ENCODE results near the gene PRKCSH. TPM values are rescaled to one million over a fixed set of nuclear protein-coding genes. Genes with fewer than 3 reads are reported as not detected.

PRKCSH gene
- total and polyA plus RNA-seq, 2 donors (not counting 1 experiment from before 2014, with no cell fraction given), result 259 to 402 TPM

DNA sequence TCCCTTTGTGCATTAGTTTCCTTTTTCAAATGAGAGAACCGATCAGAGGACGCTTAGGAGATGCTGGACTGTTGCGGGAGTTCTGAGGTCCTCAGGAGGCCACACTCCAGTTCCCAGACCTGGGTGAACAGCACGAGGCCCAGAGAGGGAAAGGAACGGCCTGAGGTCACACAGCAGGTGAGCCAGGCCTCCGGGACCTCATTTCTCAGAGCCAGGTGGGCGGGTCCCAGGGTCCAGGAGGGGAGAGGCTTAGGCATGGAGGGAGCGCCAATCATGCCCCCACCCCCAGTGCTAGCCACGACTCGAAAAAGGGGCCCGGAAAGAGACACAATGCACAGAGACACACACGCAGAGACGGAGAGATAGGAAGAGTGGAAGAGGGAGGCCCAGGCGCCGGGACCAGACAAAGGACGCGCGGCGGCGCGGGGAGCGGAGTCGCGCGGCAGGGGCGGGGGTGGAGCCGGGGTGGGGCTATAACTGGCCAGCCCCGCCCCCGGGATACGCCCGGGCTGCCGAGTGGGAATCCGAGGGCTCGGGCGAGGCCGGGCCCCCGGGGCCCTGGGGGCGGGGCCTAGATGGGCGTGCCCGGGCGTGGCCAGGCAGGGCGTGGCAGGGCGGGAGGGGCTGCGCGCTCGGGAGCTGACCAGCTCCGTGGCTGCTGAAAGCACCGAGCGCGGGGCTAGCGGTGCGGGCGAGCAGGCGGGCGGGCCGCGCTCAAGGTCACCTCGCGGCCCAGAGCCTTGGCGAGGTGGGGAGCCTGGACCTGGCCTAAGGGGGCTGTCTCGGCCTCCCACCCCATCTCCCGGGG, 43.9 kb downstream of the PRKCSH start:
- POLR2A ChIA-PET, result no interaction called here
- Histone ChIP-seq H4K20me1 (ENCODE audit: control insufficient read depth, insufficient read depth, low read length, poor library complexity, severe bottlenecking) (no peaks in the 10 kb centered on the region), H3K27me3 (replicated peaks in 1 of 4; ENCODE audit: control extremely low read depth in 1 of 4, control insufficient read depth in 3 of 4, insufficient read depth in 4 of 4, low read length in 3 of 4) (peaks cover 0 to 46% (median 25%) of the 10 kb centered on the region in 4 experiments), H3K9ac (ENCODE audit: low read length) (no peak overlapping the region), H3K79me2 (ENCODE audit: control insufficient read depth, insufficient read depth, low read length) (no peaks in the 10 kb centered on the region), H3K27ac (ENCODE audit: low read length in 2 of 2) (no peak overlapping the region), H2AFZ (ENCODE audit: insufficient read depth, low read depth, low read length, poor library complexity, severe bottlenecking) (no peak overlapping the region), H3K4me3 (ENCODE audit: control extremely low read depth in 1 of 5, extremely low read depth in 1 of 5, insufficient read depth in 1 of 5, low read depth in 2 of 5, low read length in 4 of 5) (no peak overlapping the region), H3K4me2 (replicated peaks; ENCODE audit: low read depth, low read length, poor library complexity, severe bottlenecking) (peak overlapping the region; percentile 89), H3K9me3 (ENCODE audit: control extremely low read depth in 1 of 3, control insufficient read depth in 2 of 3, insufficient read depth in 1 of 3, low read length in 2 of 3) (peaks cover 0 to 25% (median 0%) of the 10 kb centered on the region in 3 donors), H3K36me3 (replicated peaks in 1 of 2; ENCODE audit: control extremely low read depth in 1 of 2, control insufficient read depth in 1 of 2, extremely low read depth in 1 of 2, insufficient read depth in 2 of 2, low read length in 1 of 2) (peaks cover 0 to 2% of the 10 kb centered on the region in 2 experiments), H3K4me1 (ENCODE audit: control insufficient read depth in 2 of 2, insufficient read depth in 2 of 2, low read length in 2 of 2) (peaks cover 37 to 42% of the 10 kb centered on the region in 2 donors)
- Mint-ChIP-seq H3K9me3 (ENCODE audit: insufficient read depth) (no peaks in the 10 kb centered on the region), H3K4me1 (peaks cover 26% of the 10 kb centered on the region), H3K27ac (no peak overlapping the region), H3K27me3 (peaks cover 36% of the 10 kb centered on the region), H3K4me3 (peak overlapping the region; percentile 24)
- DNase-seq (no peak), ATAC-seq (ENCODE audit: low read depth) (no peak)
- TF ChIP-seq EZH2 (IDR thresholded peaks at IDR 0.05; ENCODE audit: borderline replicate concordance, insufficient read depth, low read depth, low read length, poor library complexity, severe bottlenecking), result no peak
- TF ChIP-seq, protein P1, sequence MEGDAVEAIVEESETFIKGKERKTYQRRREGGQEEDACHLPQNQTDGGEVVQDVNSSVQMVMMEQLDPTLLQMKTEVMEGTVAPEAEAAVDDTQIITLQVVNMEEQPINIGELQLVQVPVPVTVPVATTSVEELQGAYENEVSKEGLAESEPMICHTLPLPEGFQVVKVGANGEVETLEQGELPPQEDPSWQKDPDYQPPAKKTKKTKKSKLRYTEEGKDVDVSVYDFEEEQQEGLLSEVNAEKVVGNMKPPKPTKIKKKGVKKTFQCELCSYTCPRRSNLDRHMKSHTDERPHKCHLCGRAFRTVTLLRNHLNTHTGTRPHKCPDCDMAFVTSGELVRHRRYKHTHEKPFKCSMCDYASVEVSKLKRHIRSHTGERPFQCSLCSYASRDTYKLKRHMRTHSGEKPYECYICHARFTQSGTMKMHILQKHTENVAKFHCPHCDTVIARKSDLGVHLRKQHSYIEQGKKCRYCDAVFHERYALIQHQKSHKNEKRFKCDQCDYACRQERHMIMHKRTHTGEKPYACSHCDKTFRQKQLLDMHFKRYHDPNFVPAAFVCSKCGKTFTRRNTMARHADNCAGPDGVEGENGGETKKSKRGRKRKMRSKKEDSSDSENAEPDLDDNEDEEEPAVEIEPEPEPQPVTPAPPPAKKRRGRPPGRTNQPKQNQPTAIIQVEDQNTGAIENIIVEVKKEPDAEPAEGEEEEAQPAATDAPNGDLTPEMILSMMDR (IDR thresholded peaks at IDR 0.05), result no peak
- intact Hi-C loops (cut with micrococcal nuclease), result no loop called here
- 30% methylated on average over 53 of the region's 62 CpGs for WGBS (ENCODE audit: insufficient coverage)
- CTCF ChIA-PET, result no interaction called here
